GM11168 (cell line): ENCODE data around the gene CHID1.

Source experiments
- in situ Hi-C: fragments of 300-500 bp; cut with MboI; formaldehyde crosslinking; loops from one replicate; pipeline ENCODE4 v1.12.0; 2022; ENCODE audit warnings: low sequenced_read_pairs; ENCODE audit not compliant: unreplicated experiment

CHID1 gene

GRCh38 chr11:867856-868358 is 42.7 kb downstream of the CHID1 start:
- in situ Hi-C loops: no loop called here

- in situ Hi-C loops: no loop called here
Measured at GRCh38 chr11:866481-866880, 44.1 kb downstream of the CHID1 start.

GRCh38 chr11:865462-866430 is 44.9 kb downstream of the CHID1 start:
- in situ Hi-C loops: no loop called here

GRCh38 chr11:864898-865297 is 45.7 kb downstream of the CHID1 start:
- in situ Hi-C loops: no loop called here

GRCh38 chr11:863910-864827 is 46.4 kb downstream of the CHID1 start:
- in situ Hi-C loops: no loop called here

GRCh38 chr11:863023-863909 is 47.3 kb downstream of the CHID1 start:
- in situ Hi-C loops: no loop called here

GRCh38 chr11:862696-863022 is 48.0 kb downstream of the CHID1 start:
- in situ Hi-C loops: no loop called here

GRCh38 chr11:862081-862661 is 48.4 kb downstream of the CHID1 start:
- in situ Hi-C loops: no loop called here

GRCh38 chr11:861105-861479 is 49.5 kb downstream of the CHID1 start:
- in situ Hi-C loops: no loop called here

- in situ Hi-C loops: no loop called here
Measured at GRCh38 chr11:860234-861104, 50.1 kb downstream of the CHID1 start.

- in situ Hi-C loops: no loop called here
Measured at GRCh38 chr11:859394-860131, 51.0 kb downstream of the CHID1 start.

GRCh38 chr11:858762-859339 is 51.8 kb downstream of the CHID1 start:
- in situ Hi-C loops: no loop called here

GRCh38 chr11:858053-858761 is 52.4 kb downstream of the CHID1 start:
- in situ Hi-C loops: no loop called here

- in situ Hi-C loops: no loop called here
Measured at GRCh38 chr11:856397-856796, 54.2 kb downstream of the CHID1 start.

GRCh38 chr11:855796-856195 is 54.8 kb downstream of the CHID1 start:
- in situ Hi-C loops: no loop called here

- in situ Hi-C loops: no loop called here
Measured at GRCh38 chr11:855330-855674, 55.3 kb downstream of the CHID1 start.

GRCh38 chr11:854601-855329 is 55.8 kb downstream of the CHID1 start:
- in situ Hi-C loops: no loop called here
